Activated naive CD8-positive, alpha-beta T cell treated with anti-CD3 and anti-CD28 coated beads, Interleukin-2, amount 50 U/mL, for 24 hours (primary cell): ENCODE results near the gene RNF114.
A peak's percentile ranks its signal among the peaks of the same experiment; 100 is the strongest.

ENCODE experiments used
- ATAC-seq: fragments of 150-1000 bp; cut with Tn5 transposase; one replicate; pipeline ENCODE4 v1.10.0; 2021
- DNase-seq: peaks from one replicate; pipeline ENCODE4 v3.0.0; 2021
- H3K27ac Mint-ChIP-seq: one replicate; pipeline ENCODE4 v1.8.0; 2021; ENCODE audit warnings: mild to moderate bottlenecking, mixed read lengths
- H3K27me3 Mint-ChIP-seq: one replicate; pipeline ENCODE4 v1.8.0; 2021; ENCODE audit warnings: mixed read lengths
- H3K36me3 Mint-ChIP-seq: one replicate; pipeline ENCODE4 v1.8.0; 2021; ENCODE audit warnings: low read depth, mixed read lengths
- H3K4me1 Mint-ChIP-seq: one replicate; pipeline ENCODE4 v1.8.0; 2021; ENCODE audit warnings: mixed read lengths
- H3K4me3 Mint-ChIP-seq: one replicate; pipeline ENCODE4 v1.8.0; 2021; ENCODE audit warnings: mild to moderate bottlenecking, moderate library complexity, mixed read lengths
- H3K9me3 Mint-ChIP-seq: one replicate; pipeline ENCODE4 v1.8.0; 2021; ENCODE audit warnings: mixed read lengths

RNF114 gene

GRCh38 chr20:49981218-49982071 lies 45.2 kb downstream of the RNF114 start:
- H3K4me3 Mint-ChIP-seq, result no peak overlapping the region
- no peak for DNase-seq
- H3K27me3 Mint-ChIP-seq, result peaks cover 12% of the 10 kb centered on the region
- no peaks in the 10 kb centered on the region for H3K36me3 Mint-ChIP-seq
- no peaks in the 10 kb centered on the region for H3K9me3 Mint-ChIP-seq
- no peak overlapping the region for H3K27ac Mint-ChIP-seq
- H3K4me1 Mint-ChIP-seq, result peaks cover 39% of the 10 kb centered on the region
- no peak for ATAC-seq

- ATAC-seq, result no peak
- Mint-ChIP-seq H3K4me1 (peaks cover 39% of the 10 kb centered on the region), H3K27me3 (peaks cover 12% of the 10 kb centered on the region), H3K4me3 (peak overlapping the region; percentile 48), H3K9me3 (no peaks in the 10 kb centered on the region), H3K36me3 (no peaks in the 10 kb centered on the region), H3K27ac (peak overlapping the region; percentile 74)
- no peak for DNase-seq
Measured at GRCh38 chr20:49982072-49982345, 45.8 kb downstream of the RNF114 start.

GRCh38 chr20:49982346-49983122 lies 46.3 kb downstream of the RNF114 start, which contains the start of gene SNAI1:
Gene SNAI1 (plus strand): TSS chr20:49982980. CDS start chr20:49983060, 80 bp downstream.
- peaks cover 12% of the 10 kb centered on the region for H3K27me3 Mint-ChIP-seq
- H3K4me3 Mint-ChIP-seq, result peak within 1 kb of the TSS; percentile 48
- peak within 1 kb of the TSS; percentile 74 for H3K27ac Mint-ChIP-seq
- no peaks in the 10 kb centered on the region for H3K9me3 Mint-ChIP-seq
- peak; percentile 76 for DNase-seq
- peak; percentile 87 for ATAC-seq
- H3K4me1 Mint-ChIP-seq, result peaks cover 39% of the 10 kb centered on the region
- no peaks in the 10 kb centered on the region for H3K36me3 Mint-ChIP-seq

GRCh38 chr20:49983123-49983847 lies 47.1 kb downstream of the RNF114 start:
- Mint-ChIP-seq H3K27ac (peak overlapping the region; percentile 35), H3K4me3 (peak overlapping the region; percentile 14)
- no peak for ATAC-seq

GRCh38 chr20:49983848-49984408 lies 47.7 kb downstream of the RNF114 start:
- DNase-seq, result no peak
- H3K27ac Mint-ChIP-seq, result peak overlapping the region; percentile 35
- H3K9me3 Mint-ChIP-seq, result no peaks in the 10 kb centered on the region
- ATAC-seq, result no peak
- peaks cover 37% of the 10 kb centered on the region for H3K4me1 Mint-ChIP-seq
- peaks cover 12% of the 10 kb centered on the region for H3K27me3 Mint-ChIP-seq
- H3K4me3 Mint-ChIP-seq, result peak overlapping the region; percentile 14
- no peaks in the 10 kb centered on the region for H3K36me3 Mint-ChIP-seq

More at GRCh38 chr20:49983123-49983847, 47.1 kb downstream of the RNF114 start:
- no peak for DNase-seq
- Mint-ChIP-seq H3K27me3 (peaks cover 12% of the 10 kb centered on the region), H3K4me1 (peaks cover 39% of the 10 kb centered on the region), H3K36me3 (no peaks in the 10 kb centered on the region), H3K9me3 (no peaks in the 10 kb centered on the region)

- Mint-ChIP-seq H3K27me3 (peaks cover 12% of the 10 kb centered on the region), H3K27ac (no peak overlapping the region), H3K4me3 (no peak overlapping the region), H3K4me1 (peaks cover 39% of the 10 kb centered on the region), H3K36me3 (no peaks in the 10 kb centered on the region), H3K9me3 (no peaks in the 10 kb centered on the region)
- ATAC-seq (no peak), DNase-seq (no peak)
Measured at GRCh38 chr20:49984426-49985153, 48.4 kb downstream of the RNF114 start.

- ATAC-seq, result no peak
- peaks cover 34% of the 10 kb centered on the region for H3K4me1 Mint-ChIP-seq
Measured at GRCh38 chr20:49985157-49985556, 49.0 kb downstream of the RNF114 start.

GRCh38 chr20:49985617-49986016 lies 49.4 kb downstream of the RNF114 start:
- Mint-ChIP-seq H3K4me1 (peaks cover 31% of the 10 kb centered on the region), H3K9me3 (no peaks in the 10 kb centered on the region), H3K4me3 (no peak overlapping the region), H3K36me3 (no peaks in the 10 kb centered on the region), H3K27ac (no peak overlapping the region), H3K27me3 (peaks cover 17% of the 10 kb centered on the region)
- ATAC-seq, result no peak
- DNase-seq, result no peak

More at GRCh38 chr20:49985157-49985556, 49.0 kb downstream of the RNF114 start:
- Mint-ChIP-seq H3K4me3 (no peak overlapping the region), H3K9me3 (no peaks in the 10 kb centered on the region), H3K27me3 (peaks cover 13% of the 10 kb centered on the region), H3K27ac (no peak overlapping the region), H3K36me3 (no peaks in the 10 kb centered on the region)
- DNase-seq, result no peak

- H3K9me3 Mint-ChIP-seq, result no peaks in the 10 kb centered on the region
- H3K36me3 Mint-ChIP-seq, result no peaks in the 10 kb centered on the region
- no peak overlapping the region for H3K27ac Mint-ChIP-seq
- no peak overlapping the region for H3K4me3 Mint-ChIP-seq
- peaks cover 29% of the 10 kb centered on the region for H3K4me1 Mint-ChIP-seq
- peaks cover 15% of the 10 kb centered on the region for H3K27me3 Mint-ChIP-seq
- no peak for DNase-seq
- no peak for ATAC-seq
Measured at GRCh38 chr20:49986049-49986448, 49.9 kb downstream of the RNF114 start.

- DNase-seq (no peak), ATAC-seq (no peak)
- Mint-ChIP-seq H3K36me3 (no peaks in the 10 kb centered on the region), H3K4me3 (no peak overlapping the region), H3K27ac (no peak overlapping the region), H3K9me3 (no peaks in the 10 kb centered on the region), H3K27me3 (peaks cover 10% of the 10 kb centered on the region), H3K4me1 (peaks cover 25% of the 10 kb centered on the region)
Measured at GRCh38 chr20:49987015-49987867, 51.0 kb downstream of the RNF114 start.

- no peaks in the 10 kb centered on the region for H3K9me3 Mint-ChIP-seq
- H3K36me3 Mint-ChIP-seq, result no peaks in the 10 kb centered on the region
- H3K4me1 Mint-ChIP-seq, result peaks cover 20% of the 10 kb centered on the region
- no peak for ATAC-seq
- no peak overlapping the region for H3K4me3 Mint-ChIP-seq
- no peak overlapping the region for H3K27ac Mint-ChIP-seq
- DNase-seq, result no peak
- peaks cover 8% of the 10 kb centered on the region for H3K27me3 Mint-ChIP-seq
Measured at GRCh38 chr20:49987868-49988690, 51.9 kb downstream of the RNF114 start.

- peaks cover 10% of the 10 kb centered on the region for H3K4me1 Mint-ChIP-seq
- DNase-seq (no peak), ATAC-seq (peak; percentile 27)
- no peaks in the 10 kb centered on the region for H3K9me3 Mint-ChIP-seq
- peaks cover 11% of the 10 kb centered on the region for H3K27me3 Mint-ChIP-seq
- no peaks in the 10 kb centered on the region for H3K36me3 Mint-ChIP-seq
- H3K4me3 Mint-ChIP-seq, result no peak overlapping the region
- H3K27ac Mint-ChIP-seq, result no peak overlapping the region
Measured at GRCh38 chr20:49989234-49990065, 53.3 kb downstream of the RNF114 start.
